ENCODE results near the gene GPATCH4. TPM values are rescaled to one million over a fixed set of nuclear protein-coding genes. Genes with fewer than 3 reads are reported as not detected.

Gene GPATCH4
- total RNA-seq, 1 donor: 24.2 TPM

- TF ChIP-seq CTCF (IDR thresholded peaks at IDR 0.05; ENCODE audit: insufficient read depth, low read depth, low read length): no peak
- no peak for DNase-seq (ENCODE audit: low read depth)
- H3K4me3 ChIP-seq (ENCODE audit: low read depth, low read length): no peak overlapping the region
These were observed 14.3 kb downstream of the GPATCH4 start for GRCh38 chr1:156586892-156587477.

- no peak for DNase-seq (ENCODE audit: low read depth)
- no peak overlapping the region for H3K4me3 ChIP-seq (ENCODE audit: low read depth, low read length)
- TF ChIP-seq CTCF (IDR thresholded peaks at IDR 0.05; ENCODE audit: insufficient read depth, low read depth, low read length): no peak
These were observed 15.0 kb downstream of the GPATCH4 start for GRCh38 chr1:156586323-156586722.

- no peak overlapping the region for H3K4me3 ChIP-seq (ENCODE audit: low read depth, low read length)
- no peak for DNase-seq (ENCODE audit: low read depth)
- TF ChIP-seq CTCF (IDR thresholded peaks at IDR 0.05; ENCODE audit: insufficient read depth, low read depth, low read length): peak; percentile 26
These were observed 16.5 kb downstream of the GPATCH4 start for GRCh38 chr1:156584813-156585212.

- no peak overlapping the region for H3K4me3 ChIP-seq (ENCODE audit: low read depth, low read length)
- peak; percentile 85 for DNase-seq (ENCODE audit: low read depth)
- peak; percentile 94 for TF ChIP-seq CTCF (IDR thresholded peaks at IDR 0.05; ENCODE audit: insufficient read depth, low read depth, low read length)
These were observed 17.3 kb downstream of the GPATCH4 start for GRCh38 chr1:156583821-156584622.

GRCh38 chr1:156582388-156583017 lies 18.8 kb downstream of the GPATCH4 start:
- TF ChIP-seq CTCF (IDR thresholded peaks at IDR 0.05; ENCODE audit: insufficient read depth, low read depth, low read length): no peak
- no peak for DNase-seq (ENCODE audit: low read depth)
- H3K4me3 ChIP-seq (ENCODE audit: low read depth, low read length): no peak overlapping the region

GRCh38 chr1:156581661-156582387 lies 19.5 kb downstream of the GPATCH4 start:
- no peak for DNase-seq (ENCODE audit: low read depth)
- no peak for TF ChIP-seq CTCF (IDR thresholded peaks at IDR 0.05; ENCODE audit: insufficient read depth, low read depth, low read length)

More at GRCh38 chr1:156581661-156582387, 19.5 kb downstream of the GPATCH4 start:
- no peak overlapping the region for H3K4me3 ChIP-seq (ENCODE audit: low read depth, low read length)

Data from fibroblast of villous mesenchyme (primary cell).